OCI-LY1 (cell line): Measurements from ENCODE around the gene MRPL48.

ENCODE experiments used
- CTCF ChIP-seq: fragments of 200-600 bp; sonication (generic), shearing (Covaris generic); IDR thresholded peaks from 2 replicates; pipeline ENCODE4 v1.5.1; 2017; ENCODE audit warnings: mild to moderate bottlenecking, antibody characterized with exemption, low read length, moderate library complexity, mixed read lengths
- EZH2 ChIP-seq: fragments of 200-600 bp; sonication (generic), shearing (Covaris generic); IDR thresholded peaks from 2 replicates; pipeline ENCODE4 v1.8.0; 2017; ENCODE audit warnings: borderline replicate concordance, mixed run types, mild to moderate bottlenecking, antibody characterized with exemption, low read length, moderate library complexity, mixed read lengths

GRCh38 chr11:73875840-73876239, 88.2 kb downstream of the MRPL48 start:
- TF ChIP-seq CTCF = no peak
- no peak for TF ChIP-seq EZH2
